NCI-H510A (cell line): ENCODE measurements around the gene SOX9.
A peak's percentile ranks its signal among the peaks of the same experiment; 100 is the strongest.

ENCODE experiments used
- DNase-seq: peaks from one replicate; lab custom pipeline; 2025; lab: John Stamatoyannopoulos, UW

The SOX9 gene

GRCh38 chr17:72162569-72162968 is 41.7 kb downstream of the SOX9 start:
- no peak for DNase-seq

GRCh38 chr17:72163474-72163873 is 42.7 kb downstream of the SOX9 start:
- no peak for DNase-seq

GRCh38 chr17:72164158-72164739 is 43.4 kb downstream of the SOX9 start:
- no peak for DNase-seq

GRCh38 chr17:72165192-72165866 is 44.5 kb downstream of the SOX9 start:
- no peak for DNase-seq

- DNase-seq, result no peak
These were observed 45.1 kb downstream of the SOX9 start for GRCh38 chr17:72165867-72166439.

GRCh38 chr17:72167593-72167992 is 46.8 kb downstream of the SOX9 start:
- DNase-seq, result no peak

GRCh38 chr17:72169823-72170222 is 49.0 kb downstream of the SOX9 start:
- no peak for DNase-seq

- DNase-seq, result no peak
These were observed 51.2 kb downstream of the SOX9 start for GRCh38 chr17:72171703-72172667.

- peak; percentile 44 for DNase-seq
These were observed 52.8 kb downstream of the SOX9 start for GRCh38 chr17:72173499-72174116.

- DNase-seq, result no peak
These were observed 54.4 kb downstream of the SOX9 start for GRCh38 chr17:72175263-72175662.
